Stimulated activated CD4-positive, alpha-beta T cell treated with anti-CD3 and anti-CD28 coated beads, Interleukin-1b, Interleukin-23, amount 100 ng/mL, for 1 hour (primary cell): ENCODE results near the gene LRP10.
"Not testable (repeated sequence)": the region's sequence is repeated elsewhere in the genome, so short reads cannot be mapped to it uniquely, and the experiment has no call there.

ENCODE experiments used
- DNase-seq, 2 donors: peaks; one replicate each; pipeline ENCODE4 v3.0.0-alpha.2; 2020; ENCODE audit warnings: low read depth in 2 of 2

Gene LRP10

GRCh38 chr14:22871224-22872032, at the start of gene LRP10:
LRP10 (plus strand) TSS chr14:22871740; CDS start chr14:22872304, 564 bp downstream.
- peak in 1 of 2 donors; percentile 64 for DNase-seq

GRCh38 chr14:22822016-22822570, 49.4 kb upstream of the LRP10 start:
- DNase-seq = no peak

GRCh38 chr14:22822571-22823098, 48.9 kb upstream of the LRP10 start:
- peak; percentile 15 to 42 for DNase-seq

DNA sequence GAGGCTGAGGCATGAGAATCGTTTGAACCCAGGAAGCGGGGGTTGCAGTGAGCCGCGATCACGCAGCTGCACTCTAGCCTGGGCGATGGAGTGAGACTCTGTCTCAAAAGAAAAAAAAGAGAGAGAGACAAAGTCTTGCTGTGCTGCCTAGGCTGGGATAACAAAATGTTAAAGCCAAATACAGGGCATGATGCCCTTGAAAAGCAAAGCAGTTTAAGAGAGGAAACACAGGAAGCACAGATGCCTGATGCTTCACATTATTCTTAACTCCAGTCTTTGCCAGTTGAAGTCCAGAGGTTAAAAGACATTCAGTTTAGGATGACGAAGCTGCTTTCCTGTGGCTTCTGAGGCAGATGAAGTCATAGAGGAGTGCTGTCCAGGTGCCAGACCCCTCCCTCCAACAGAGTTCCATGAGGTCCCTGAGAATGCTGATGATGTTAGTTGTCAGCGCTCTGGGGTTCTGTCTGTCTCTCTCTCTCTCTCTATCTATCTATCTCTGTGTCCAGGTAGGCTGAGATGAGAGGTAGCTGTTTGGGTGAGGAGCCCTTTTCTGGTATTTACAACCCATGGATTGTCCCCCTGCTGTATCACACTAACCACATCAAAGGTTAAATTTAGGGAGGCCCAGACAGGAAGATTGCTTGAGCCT, 46.7 kb upstream of the LRP10 start:
- no peak for DNase-seq

- DNase-seq = not testable (repeated sequence)
Observed at GRCh38 chr14:22829076-22829660, 42.4 kb upstream of the LRP10 start.

DNA sequence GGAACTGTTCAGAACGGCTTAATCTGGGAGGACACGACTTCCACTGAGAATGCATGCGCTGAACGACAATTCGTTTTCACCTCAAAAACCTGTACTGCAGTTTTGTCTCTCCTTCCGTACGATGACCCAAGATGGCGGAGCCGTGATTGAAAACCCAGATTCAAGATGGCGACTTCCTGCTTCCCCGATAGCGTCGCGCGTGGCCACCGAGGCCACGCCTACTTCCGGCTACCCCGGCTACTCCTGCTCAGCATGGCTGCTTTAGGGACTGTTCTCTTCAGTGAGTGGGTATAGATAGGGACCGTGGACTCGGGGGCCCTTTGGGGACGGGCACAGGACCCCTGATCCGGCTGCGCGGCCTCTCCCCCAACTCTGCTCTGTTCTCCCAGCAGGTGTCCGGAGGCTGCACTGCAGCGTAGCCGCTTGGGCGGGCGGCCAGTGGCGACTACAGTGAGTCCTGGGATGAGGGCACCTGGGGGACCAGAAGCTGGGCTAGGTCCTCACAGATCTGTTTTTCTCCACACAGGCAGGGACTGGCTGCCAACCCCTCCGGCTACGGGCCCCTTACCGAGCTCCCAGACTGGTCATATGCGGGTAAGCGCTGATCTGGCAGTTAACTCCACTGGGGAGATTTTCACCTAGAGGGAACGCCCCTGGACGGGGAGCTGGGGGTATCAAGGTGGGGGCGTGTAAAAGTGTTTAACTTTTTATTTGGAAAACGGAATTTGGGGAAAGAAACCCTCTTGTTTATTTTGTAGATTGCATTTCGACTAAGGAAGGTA, 41.7 kb upstream of the LRP10 start, which contains the start of gene MRPL52:
TSS of gene MRPL52 (plus strand) at position 227 of the 782 bp plus-strand sequence. CDS start at position 253, 26 bp downstream.
- DNase-seq = peak; percentile 67 to 75

GRCh38 chr14:22830443-22831010, 41.0 kb upstream of the LRP10 start:
- no peak for DNase-seq

DNA sequence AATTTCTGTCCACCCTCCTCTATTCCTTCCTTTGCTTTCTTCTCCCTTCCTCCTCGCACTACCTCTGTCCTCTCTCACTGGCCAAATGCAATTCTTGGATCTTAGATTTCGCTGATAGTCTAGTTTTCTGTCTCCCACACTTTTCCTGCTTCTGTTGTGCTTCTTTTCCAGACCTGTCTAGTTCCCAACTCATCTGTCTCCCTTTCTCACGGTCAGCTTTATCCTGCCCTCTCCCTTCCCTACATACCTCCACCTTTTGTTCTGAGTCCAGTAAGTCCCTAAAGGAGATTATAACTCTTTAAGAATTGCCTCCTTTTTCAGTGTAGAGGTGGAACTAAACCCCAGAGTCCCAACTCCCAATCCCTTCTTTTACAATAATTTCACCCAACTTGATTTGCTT, 36.0 kb upstream of the LRP10 start:
- no peak for DNase-seq

DNA sequence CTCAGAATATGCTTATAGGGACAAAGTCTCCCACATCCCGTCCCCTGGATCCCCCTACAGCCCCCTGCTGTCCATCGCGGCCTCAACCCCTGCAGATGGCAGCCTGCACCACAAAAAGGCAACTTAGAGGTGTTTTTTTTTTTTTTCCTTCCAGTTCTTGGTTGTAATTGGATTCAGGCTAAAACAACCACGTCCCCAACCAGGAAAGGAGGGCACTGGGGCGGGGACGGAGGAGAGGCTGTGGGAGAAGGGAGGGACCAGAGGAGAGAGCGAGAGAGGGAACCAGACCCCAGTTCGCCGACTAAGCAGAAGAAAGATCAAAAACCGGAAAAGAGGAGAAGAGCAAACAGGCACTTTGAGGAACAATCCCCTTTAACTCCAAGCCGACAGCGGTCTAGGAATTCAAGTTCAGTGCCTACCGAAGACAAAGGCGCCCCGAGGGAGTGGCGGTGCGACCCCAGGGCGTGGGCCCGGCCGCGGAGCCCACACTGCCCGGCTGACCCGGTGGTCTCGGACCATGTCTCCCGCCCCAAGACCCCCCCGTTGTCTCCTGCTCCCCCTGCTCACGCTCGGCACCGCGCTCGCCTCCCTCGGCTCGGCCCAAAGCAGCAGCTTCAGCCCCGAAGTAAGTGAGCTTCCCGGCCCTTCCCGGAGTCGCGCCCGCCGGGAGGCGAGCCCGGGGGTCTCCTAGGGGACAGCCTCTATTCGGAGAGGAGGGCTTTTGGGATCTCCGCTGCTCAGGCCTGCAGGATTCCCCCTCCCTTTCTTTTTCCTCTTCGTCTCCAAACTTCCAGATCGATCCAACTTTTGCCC, 35.0 kb upstream of the LRP10 start, which contains the start of gene MMP14:
TSS of gene MMP14 (plus strand) at position 285 of the 813 bp plus-strand sequence. CDS start at position 518, 233 bp downstream.
- no peak for DNase-seq

GRCh38 chr14:22837114-22837749, 34.3 kb upstream of the LRP10 start:
- DNase-seq = no peak

DNA sequence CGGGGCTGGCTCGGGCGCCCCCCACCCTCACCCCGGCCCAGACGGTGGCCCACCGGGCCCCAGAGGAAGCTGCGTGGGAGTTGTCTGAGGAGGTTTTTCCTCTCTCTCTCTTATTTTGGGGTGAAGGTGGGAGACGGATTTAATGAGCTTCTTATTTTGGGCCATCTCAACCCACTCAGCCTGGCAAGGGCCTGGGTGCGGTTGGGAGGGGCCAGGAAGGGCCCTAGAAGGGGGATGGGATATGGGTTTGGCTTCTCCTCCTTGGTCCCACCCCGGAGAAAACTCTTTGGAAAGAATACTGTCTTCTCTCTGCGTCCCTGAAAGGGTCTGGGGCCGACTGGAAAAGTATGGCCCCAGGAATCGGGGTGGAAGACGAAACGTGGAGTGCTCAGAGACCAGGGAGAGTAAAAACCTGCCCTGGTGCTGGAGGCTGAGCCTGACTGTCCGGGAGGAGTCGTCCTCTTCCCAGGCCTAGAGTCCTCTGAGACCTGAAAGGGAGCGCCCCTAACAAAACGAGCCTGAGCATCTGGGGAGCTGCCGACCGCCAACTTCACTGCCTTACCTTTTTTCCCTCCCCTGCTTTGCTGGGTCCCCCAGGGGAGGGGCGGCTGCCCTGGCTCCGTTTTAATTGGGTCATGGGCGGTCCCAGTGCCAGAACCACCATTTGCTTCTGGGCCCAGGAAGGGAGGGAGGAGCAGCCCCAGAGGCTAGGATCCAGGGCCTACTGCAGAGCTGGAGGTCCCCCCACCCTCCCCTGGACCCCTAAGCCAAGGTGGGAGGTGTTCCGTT, 33.6 kb upstream of the LRP10 start:
- DNase-seq = no peak

- no peak for DNase-seq
Observed at GRCh38 chr14:22838631-22839041, 32.9 kb upstream of the LRP10 start.

DNA sequence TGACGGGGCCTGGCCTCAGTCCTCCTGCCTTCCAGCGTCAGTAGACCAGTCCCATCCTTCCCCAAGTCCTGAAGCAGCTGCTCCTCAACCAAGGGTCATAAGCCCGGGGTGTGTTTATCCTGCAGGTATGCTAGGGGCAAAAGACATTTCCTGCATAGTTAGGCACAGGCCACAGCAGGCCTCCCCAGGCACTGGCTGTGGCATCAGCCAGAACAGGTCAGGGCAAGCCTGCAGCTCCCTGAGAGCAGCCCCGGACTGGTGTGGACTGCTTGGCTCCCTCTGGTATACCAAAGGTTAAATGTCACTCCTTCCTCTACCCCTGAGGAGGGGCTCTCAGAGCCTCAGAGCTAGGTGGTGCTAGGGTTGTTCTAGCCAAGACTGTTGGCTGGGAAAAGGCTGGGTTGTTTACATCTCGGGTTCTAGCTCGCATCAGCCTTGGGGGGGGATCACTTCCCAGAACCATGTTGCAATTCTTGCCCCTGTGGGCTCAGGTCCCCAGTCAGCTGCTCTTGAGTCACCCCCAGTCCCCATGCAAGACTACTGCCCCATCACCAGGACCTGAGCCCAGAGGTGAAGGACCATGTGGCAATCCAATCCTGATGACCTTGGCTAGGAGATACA, 32.3 kb upstream of the LRP10 start:
- DNase-seq = no peak

- no peak for DNase-seq
Observed at GRCh38 chr14:22841311-22841710, 30.2 kb upstream of the LRP10 start.

- no peak for DNase-seq
Observed at GRCh38 chr14:22841769-22842168, 29.8 kb upstream of the LRP10 start.

DNA sequence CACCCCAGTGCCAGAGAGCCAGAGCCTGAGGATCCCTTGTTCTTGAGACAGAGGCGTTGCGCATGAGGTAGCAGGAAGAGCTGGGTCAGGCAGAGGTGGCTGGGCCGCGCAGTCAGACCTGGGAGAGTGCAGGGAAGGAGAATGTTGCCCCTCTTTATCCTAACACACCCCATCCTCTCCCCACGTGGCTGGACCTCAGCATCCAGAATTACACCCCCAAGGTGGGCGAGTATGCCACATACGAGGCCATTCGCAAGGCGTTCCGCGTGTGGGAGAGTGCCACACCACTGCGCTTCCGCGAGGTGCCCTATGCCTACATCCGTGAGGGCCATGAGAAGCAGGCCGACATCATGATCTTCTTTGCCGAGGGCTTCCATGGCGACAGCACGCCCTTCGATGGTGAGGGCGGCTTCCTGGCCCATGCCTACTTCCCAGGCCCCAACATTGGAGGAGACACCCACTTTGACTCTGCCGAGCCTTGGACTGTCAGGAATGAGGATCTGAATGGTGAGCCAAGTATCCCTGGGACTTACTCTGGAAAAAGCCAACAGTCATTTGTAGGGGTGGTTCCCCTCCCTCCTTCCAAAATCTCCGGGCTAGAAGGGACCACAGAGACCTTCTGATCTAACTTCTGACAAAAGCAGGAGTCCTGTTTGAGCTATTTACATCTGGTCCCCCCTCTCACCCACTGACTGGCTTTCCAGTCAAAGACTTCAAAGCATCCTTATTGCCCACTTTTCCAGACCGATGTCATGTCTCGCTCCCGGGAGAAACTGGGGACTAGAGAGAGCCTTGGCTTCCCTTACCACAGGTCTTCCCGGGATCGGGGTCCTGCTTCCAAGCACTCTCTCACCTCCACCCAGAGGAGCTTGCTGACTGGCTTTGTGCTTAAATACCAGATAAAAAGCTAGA, 29.1 kb upstream of the LRP10 start:
- DNase-seq = no peak
